H9 (cell line): Measurements from ENCODE around the gene CCR9. TPM values are rescaled to one million over a fixed set of nuclear protein-coding genes. Genes with fewer than 3 reads are reported as not detected.

Experiments
- DNase-seq: peaks from one replicate; pipeline ENCODE4 v3.0.0-alpha.2; 2017
- H2AFZ ChIP-seq: one replicate; pipeline ENCODE4 v1.6.1; 2013; ENCODE audit warnings: mild to moderate bottlenecking, low read length, control low read depth, moderate library complexity
- H2AK5ac ChIP-seq: 2 replicates; pipeline ENCODE4 v1.6.1; 2013; ENCODE audit warnings: low read length, control low read depth, mixed read lengths; ENCODE audit not compliant: insufficient read length
- H2BK120ac ChIP-seq: one replicate; pipeline ENCODE4 v1.6.1; 2013; ENCODE audit warnings: low read depth, mild to moderate bottlenecking, low read length, control low read depth, inconsistent platforms; ENCODE audit not compliant: poor library complexity, severe bottlenecking
- H2BK12ac ChIP-seq: 2 replicates; pipeline ENCODE4 v1.6.1; 2013; ENCODE audit warnings: low read length, control low read depth, mixed read lengths, low read depth; ENCODE audit not compliant: insufficient read length
- H2BK15ac ChIP-seq: 2 replicates; pipeline ENCODE4 v1.6.1; 2013; ENCODE audit warnings: low read depth, low read length, control low read depth
- H2BK20ac ChIP-seq: one replicate; pipeline ENCODE4 v1.6.1; 2013; ENCODE audit warnings: low read depth, mild to moderate bottlenecking, low read length, control low read depth, inconsistent platforms; ENCODE audit not compliant: poor library complexity, severe bottlenecking
- H2BK5ac ChIP-seq: 2 replicates; pipeline ENCODE4 v1.6.1; 2013; ENCODE audit warnings: low read length, control low read depth, mixed read lengths; ENCODE audit not compliant: insufficient read length
- H3K14ac ChIP-seq: 2 replicates; pipeline ENCODE4 v1.6.1; 2013; ENCODE audit warnings: low read length, control low read depth; ENCODE audit not compliant: insufficient read depth
- H3K18ac ChIP-seq: 2 replicates; pipeline ENCODE4 v1.6.1; 2013; ENCODE audit warnings: low read depth, mild to moderate bottlenecking, mixed read lengths, low read length, control low read depth; ENCODE audit not compliant: insufficient read length
- H3K23ac ChIP-seq: 2 replicates; pipeline ENCODE4 v1.6.1; 2013; ENCODE audit warnings: low read length, control low read depth, mixed read lengths, low read depth; ENCODE audit not compliant: insufficient read length
- H3K23me2 ChIP-seq: 2 replicates; pipeline ENCODE4 v1.6.1; 2013; ENCODE audit warnings: low read depth, mild to moderate bottlenecking, mixed read lengths, low read length, control low read depth; ENCODE audit not compliant: insufficient read length, poor library complexity, severe bottlenecking
- H3K27ac ChIP-seq: 2 replicates; pipeline ENCODE4 v1.5.1; 2013; ENCODE audit warnings: low read length, control low read depth, mixed read lengths, low read depth; ENCODE audit not compliant: insufficient read length
- H3K27me3 ChIP-seq: 2 replicates; pipeline ENCODE4 v1.6.1; 2013; ENCODE audit warnings: low read length, control low read depth, inconsistent platforms; ENCODE audit not compliant: insufficient read depth
- H3K4ac ChIP-seq: 2 replicates; pipeline ENCODE4 v1.6.1; 2013; ENCODE audit warnings: low read depth, mild to moderate bottlenecking, control low read depth, inconsistent platforms, low read length, moderate library complexity
- H3K4me1 ChIP-seq: 2 replicates; pipeline ENCODE4 v1.6.1; 2013; ENCODE audit warnings: low read length, control low read depth, inconsistent platforms; ENCODE audit not compliant: insufficient read depth
- H3K4me2 ChIP-seq: 2 replicates; pipeline ENCODE4 v1.6.1; 2013; ENCODE audit warnings: low read length, control low read depth, mixed read lengths; ENCODE audit not compliant: insufficient read length, insufficient read depth
- H3K56ac ChIP-seq: 2 replicates; pipeline ENCODE4 v1.6.1; 2013; ENCODE audit warnings: low read depth, mild to moderate bottlenecking, mixed read lengths, low read length, control low read depth; ENCODE audit not compliant: insufficient read length
- H3K79me1 ChIP-seq: 2 replicates; pipeline ENCODE4 v1.6.1; 2013; ENCODE audit warnings: low read depth, mild to moderate bottlenecking, moderate library complexity, low read length, control low read depth, inconsistent platforms; ENCODE audit not compliant: insufficient read depth, poor library complexity, severe bottlenecking
- H3K79me2 ChIP-seq: 2 replicates; pipeline ENCODE4 v1.6.1; 2013; ENCODE audit warnings: low read length, control low read depth, inconsistent platforms; ENCODE audit not compliant: insufficient read depth
- H3K9ac ChIP-seq: 2 replicates; pipeline ENCODE4 v1.6.1; 2013; ENCODE audit warnings: low read length, control low read depth, mixed read lengths; ENCODE audit not compliant: insufficient read length; ENCODE audit errors: extremely low read depth
- H3K9me3 ChIP-seq: one replicate; pipeline ENCODE4 v1.6.1; 2013; ENCODE audit warnings: low read depth, low read length, inconsistent platforms; ENCODE audit not compliant: control insufficient read depth
- H3T11ph ChIP-seq: one replicate; pipeline ENCODE4 v1.6.1; 2013; ENCODE audit warnings: mild to moderate bottlenecking, low read length, control low read depth, inconsistent platforms
- H4K20me1 ChIP-seq: one replicate; pipeline ENCODE4 v1.6.1; 2013; ENCODE audit not compliant: control insufficient read depth, insufficient read length, insufficient read depth
- H4K5ac ChIP-seq: 2 replicates; pipeline ENCODE4 v1.6.1; 2013; ENCODE audit warnings: low read depth, mild to moderate bottlenecking, mixed read lengths, low read length, control low read depth; ENCODE audit not compliant: insufficient read length
- H4K8ac ChIP-seq: replicated peaks from 2 replicates; pipeline ENCODE4 v1.6.1; 2013; ENCODE audit warnings: low read length, control low read depth, mixed read lengths, low read depth; ENCODE audit not compliant: insufficient read length
- H4K91ac ChIP-seq: 2 replicates; pipeline ENCODE4 v1.6.1; 2013; ENCODE audit warnings: low read depth, mild to moderate bottlenecking, moderate library complexity, mixed read lengths, low read length, control low read depth; ENCODE audit not compliant: insufficient read length
- H3K27ac Mint-ChIP-seq, 3 experiments: 2 replicates in 2 of 3; 3 replicates in 1 of 3; pipeline ENCODE4 v1.8.0; 2020 to 2021; ENCODE audit warnings: mixed read lengths in 3 of 3, mild to moderate bottlenecking in 1 of 3, moderate library complexity in 1 of 3
- H3K27me3 Mint-ChIP-seq: 2 replicates; pipeline ENCODE4 v1.8.0; 2021; ENCODE audit warnings: low read depth, mild to moderate bottlenecking, moderate library complexity, mixed read lengths
- H3K36me3 Mint-ChIP-seq, 3 experiments: 2 replicates in 2 of 3; 3 replicates in 1 of 3; pipeline ENCODE4 v1.8.0; 2020 to 2021; ENCODE audit warnings: low read depth in 3 of 3, mixed read lengths in 3 of 3; ENCODE audit not compliant: insufficient read depth in 1 of 3
- H3K4me1 Mint-ChIP-seq, 2 experiments: 2 replicates each; pipeline ENCODE4 v1.8.0; 2020; ENCODE audit warnings: mixed read lengths in 2 of 2
- H3K4me3 Mint-ChIP-seq, 2 experiments: 2 replicates in 1 of 2; 3 replicates in 1 of 2; pipeline ENCODE4 v1.8.0; 2020 to 2021; ENCODE audit warnings: mild to moderate bottlenecking in 2 of 2, mixed read lengths in 2 of 2, moderate library complexity in 1 of 2
- H3K9me3 Mint-ChIP-seq, 2 experiments: 2 replicates in 1 of 2; 3 replicates in 1 of 2; pipeline ENCODE4 v1.8.0; 2020; ENCODE audit warnings: mild to moderate bottlenecking in 2 of 2, mixed read lengths in 2 of 2, moderate library complexity in 1 of 2
- WGBS: extraction: QIAGEN DNeasy Blood & Tissue Kit; methylation state at CpG from one replicate; pipeline ENCODE4 v1.1.7; 2013; ENCODE audit warnings: missing lambda C conversion rate, low lambda C conversion rate, mixed read lengths; ENCODE audit not compliant: insufficient read length; ENCODE audit errors: extremely low coverage; 5-methylcytosine and 5-hydroxymethylcytosine counted together
- total RNA-seq: library from RNA; stranded (reverse); gene quantifications from 2 replicates; pipeline ENCODE4 v1.2.1, GENCODE V29; 2021
- TF ChIP-seq, protein P1 (sequence below): fragments of 200-600 bp; sonication (generic); conservative IDR thresholded peaks from 3 replicates; pipeline ENCODE4 v1.8.0; 2021; ENCODE audit warnings: antibody characterized with exemption, mild to moderate bottlenecking

Gene CCR9
- total RNA-seq, 1 experiment from 2014 or later, result not detected

DNA sequence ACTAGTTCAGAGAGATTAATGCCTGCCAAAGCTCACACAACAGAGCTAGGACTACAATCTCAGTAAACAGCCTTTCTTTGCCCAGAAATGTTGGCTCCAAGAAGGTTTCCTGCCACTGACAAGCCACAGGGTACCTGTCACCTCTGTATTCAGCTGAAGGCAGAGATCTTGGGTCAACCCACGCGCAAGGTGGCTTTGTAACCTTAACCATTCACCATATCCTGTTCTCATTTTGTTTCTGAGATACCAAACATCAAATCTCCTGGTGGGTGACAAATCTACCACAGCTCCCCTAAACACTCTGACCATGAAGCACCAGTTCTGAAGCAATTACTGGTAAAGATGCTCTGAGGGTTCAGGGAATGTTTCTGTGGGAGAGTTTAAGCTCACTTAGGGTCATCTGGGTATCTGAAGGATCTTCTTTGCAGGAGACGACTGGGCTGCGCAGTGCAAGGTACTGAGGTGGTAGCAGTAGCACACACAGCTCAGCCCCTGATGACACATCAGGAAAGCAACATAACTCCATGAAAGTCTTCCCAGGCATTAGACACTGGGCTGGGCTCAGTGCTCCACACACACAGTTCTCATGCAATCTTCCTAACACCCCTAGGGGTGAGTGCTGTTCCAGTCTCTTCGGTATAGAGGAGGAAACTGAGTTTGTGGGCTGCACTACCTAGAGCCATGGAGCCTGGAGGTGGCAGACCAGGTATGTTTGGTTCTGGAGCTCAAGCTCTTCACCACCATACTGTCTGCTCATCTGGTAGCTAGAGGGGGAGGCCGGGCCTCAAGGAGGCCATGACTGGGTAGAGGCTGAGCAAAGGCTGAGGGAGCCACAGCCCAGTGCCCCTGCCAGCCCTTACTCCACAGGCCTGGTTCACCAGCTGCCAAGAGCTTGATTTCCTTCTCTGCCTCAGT is 64.6 kb downstream of the CCR9 start:
- TF ChIP-seq, protein P1, sequence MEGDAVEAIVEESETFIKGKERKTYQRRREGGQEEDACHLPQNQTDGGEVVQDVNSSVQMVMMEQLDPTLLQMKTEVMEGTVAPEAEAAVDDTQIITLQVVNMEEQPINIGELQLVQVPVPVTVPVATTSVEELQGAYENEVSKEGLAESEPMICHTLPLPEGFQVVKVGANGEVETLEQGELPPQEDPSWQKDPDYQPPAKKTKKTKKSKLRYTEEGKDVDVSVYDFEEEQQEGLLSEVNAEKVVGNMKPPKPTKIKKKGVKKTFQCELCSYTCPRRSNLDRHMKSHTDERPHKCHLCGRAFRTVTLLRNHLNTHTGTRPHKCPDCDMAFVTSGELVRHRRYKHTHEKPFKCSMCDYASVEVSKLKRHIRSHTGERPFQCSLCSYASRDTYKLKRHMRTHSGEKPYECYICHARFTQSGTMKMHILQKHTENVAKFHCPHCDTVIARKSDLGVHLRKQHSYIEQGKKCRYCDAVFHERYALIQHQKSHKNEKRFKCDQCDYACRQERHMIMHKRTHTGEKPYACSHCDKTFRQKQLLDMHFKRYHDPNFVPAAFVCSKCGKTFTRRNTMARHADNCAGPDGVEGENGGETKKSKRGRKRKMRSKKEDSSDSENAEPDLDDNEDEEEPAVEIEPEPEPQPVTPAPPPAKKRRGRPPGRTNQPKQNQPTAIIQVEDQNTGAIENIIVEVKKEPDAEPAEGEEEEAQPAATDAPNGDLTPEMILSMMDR, result no peak
- Histone ChIP-seq H3K27me3 (no peaks in the 10 kb centered on the region), H3K9ac (no peak overlapping the region), H3K23me2 (no peaks in the 10 kb centered on the region), H2BK12ac (no peak overlapping the region), H2BK5ac (no peak overlapping the region), H2BK15ac (no peak overlapping the region), H3K79me1 (no peaks in the 10 kb centered on the region), H3T11ph (no peak overlapping the region), H2AFZ (no peak overlapping the region), H3K56ac (no peak overlapping the region), H3K4me2 (no peak overlapping the region), H3K4ac (no peak overlapping the region), H3K23ac (no peak overlapping the region), H2AK5ac (no peak overlapping the region), H3K18ac (no peak overlapping the region), H3K9me3 (no peaks in the 10 kb centered on the region), H3K4me1 (no peaks in the 10 kb centered on the region), H4K20me1 (no peaks in the 10 kb centered on the region), H3K27ac (no peak overlapping the region), H4K91ac (no peak overlapping the region), H4K8ac (no peak overlapping the region), H3K79me2 (no peaks in the 10 kb centered on the region), H4K5ac (no peak overlapping the region), H3K14ac (no peak overlapping the region), H2BK120ac (no peak overlapping the region), H2BK20ac (no peak overlapping the region)
- no peak for DNase-seq
- H3K4me3 Mint-ChIP-seq, result no peak overlapping the region
- H3K36me3 Mint-ChIP-seq, result peaks cover 21 to 81% (median 77%) of the 10 kb centered on the region in 3 experiments; a peak in 6 of 7 replicates
- H3K27me3 Mint-ChIP-seq, result no peaks in the 10 kb centered on the region
- H3K27ac Mint-ChIP-seq, result no peak overlapping the region
- H3K9me3 Mint-ChIP-seq, result no peaks in the 10 kb centered on the region
- no peaks in the 10 kb centered on the region for H3K4me1 Mint-ChIP-seq
- no CpG with 5 or more reads among the region's 6 CpGs for whole genome bisulfite sequencing
